HepG2 (cell line): Measurements from ENCODE around the gene FIBP. TPM values are rescaled to one million over a fixed set of nuclear protein-coding genes. Genes with fewer than 3 reads are reported as not detected.

ENCODE experiments used
- CCDC6 ChIP-seq: sonication (generic); formaldehyde crosslinking; IDR thresholded peaks from 2 replicates; pipeline ENCODE4 v1.8.1; 2022; ENCODE audit warnings: mild to moderate bottlenecking, missing genetic modification reagents, moderate library complexity
- DNMT1 ChIP-seq: sonication (generic); formaldehyde crosslinking; IDR thresholded peaks from 2 replicates; pipeline ENCODE4 v1.5.1; 2020; ENCODE audit warnings: mild to moderate bottlenecking, missing genetic modification reagents
- FOSL2 ChIP-seq: sonication (generic); formaldehyde crosslinking; IDR thresholded peaks from 2 replicates; pipeline ENCODE4 v1.4.0; 2020; ENCODE audit warnings: missing genetic modification reagents
- FOXJ3 ChIP-seq: sonication (generic); formaldehyde crosslinking; IDR thresholded peaks from 2 replicates; pipeline ENCODE4 v1.4.0; 2020; ENCODE audit warnings: missing genetic modification reagents, mild to moderate bottlenecking, borderline replicate concordance
- GABPA ChIP-seq, 2 experiments: IDR thresholded peaks; 2 replicates each; pipeline ENCODE4 v1.6.1; 2011 to 2016; ENCODE audit warnings: low read depth in 2 of 2, low read length in 1 of 2, missing biosample characterization in 1 of 2, missing genetic modification characterization in 1 of 2
- HOXA7 ChIP-seq: sonication (generic); formaldehyde crosslinking; IDR thresholded peaks from 2 replicates; pipeline ENCODE4 v1.8.1; 2022; ENCODE audit warnings: mild to moderate bottlenecking, missing genetic modification reagents, moderate library complexity
- IKZF4 ChIP-seq: sonication (generic); formaldehyde crosslinking; IDR thresholded peaks from 2 replicates; pipeline ENCODE4 v1.5.1; 2020; ENCODE audit warnings: borderline replicate concordance, mild to moderate bottlenecking, low read depth, missing genetic modification reagents; ENCODE audit errors: not compliant biosample characterization
- NR2F2 ChIP-seq: IDR thresholded peaks from 2 replicates; pipeline ENCODE4 v1.6.1; 2012; ENCODE audit warnings: low read depth, inconsistent platforms, borderline replicate concordance
- PAF1 ChIP-seq: IDR thresholded peaks from 2 replicates; pipeline ENCODE4 v1.6.1; 2016; ENCODE audit warnings: missing genetic modification reagents, missing compliant biosample characterization
- RFXAP ChIP-seq: sonication (generic); formaldehyde crosslinking; IDR thresholded peaks from 2 replicates; pipeline ENCODE4 v1.4.0; 2020; ENCODE audit warnings: missing genetic modification reagents, borderline replicate concordance
- SOX13 ChIP-seq, 3 experiments: fragments of 450-650 bp in 1 of 3; sonication (generic) in 1 of 3; formaldehyde crosslinking in 1 of 3; IDR thresholded peaks in 2 of 3; conservative IDR thresholded peaks in 1 of 3; 2 replicates each; pipeline versions ENCODE4 v1.5.0 to v1.6.1; 2016 to 2020; ENCODE audit warnings: antibody characterized with exemption in 1 of 3, mild to moderate bottlenecking in 1 of 3, missing compliant biosample characterization in 1 of 3, missing genetic modification reagents in 1 of 3, moderate library complexity in 1 of 3
- WIZ ChIP-seq: sonication (generic); formaldehyde crosslinking; IDR thresholded peaks from 2 replicates; pipeline ENCODE4 v1.5.1; 2020; ENCODE audit warnings: mild to moderate bottlenecking, missing genetic modification reagents
- ZFP1 ChIP-seq: IDR thresholded peaks from 2 replicates; pipeline ENCODE4 v1.6.1; 2016
- ZGPAT ChIP-seq: IDR thresholded peaks from 2 replicates; pipeline ENCODE4 v1.6.1; 2016; ENCODE audit warnings: mild to moderate bottlenecking
- ZNF138 ChIP-seq: sonication (generic); formaldehyde crosslinking; IDR thresholded peaks from 2 replicates; pipeline ENCODE4 v1.5.0; 2020; ENCODE audit warnings: mild to moderate bottlenecking, low read depth, missing genetic modification reagents
- ZNF318 ChIP-seq: sonication (generic); formaldehyde crosslinking; IDR thresholded peaks from 2 replicates; pipeline ENCODE4 v1.4.0; 2020; ENCODE audit warnings: mild to moderate bottlenecking, missing genetic modification reagents
- ZNF33B ChIP-seq: sonication (generic); formaldehyde crosslinking; IDR thresholded peaks from 2 replicates; pipeline ENCODE4 v1.5.1; 2020; ENCODE audit warnings: mild to moderate bottlenecking, missing genetic modification reagents
- ZSCAN29 ChIP-seq: sonication (generic); formaldehyde crosslinking; conservative IDR thresholded peaks from 2 replicates; pipeline ENCODE4 v1.4.0; 2020; ENCODE audit warnings: mild to moderate bottlenecking, missing genetic modification reagents
- polyA plus RNA-seq, 8 experiments: library from polyadenylated mRNA; depleted of rRNA in 3 of 8; stranded (reverse) in 7 of 8; unstranded in 1 of 8; fragments of >200 nt; fragmentation: Illumina TruSeq in 4 of 8; extraction: Trizol in 4 of 8; gene quantifications; 2 replicates each; pipeline versions ENCODE4 v1.2.1 to v1.2.3, GENCODE V29; 2011 to 2016; ENCODE audit warnings: low read depth in 4 of 8, missing spikeins in 1 of 8, mixed read lengths in 1 of 8; ENCODE audit not compliant: insufficient read depth in 1 of 8
- total RNA-seq, 5 experiments: library from RNA; depleted of rRNA; stranded (reverse); fragments of >200 nt; fragmentation: Illumina TruSeq; extraction: Trizol; gene quantifications; 2 replicates each; pipeline ENCODE4 v1.2.3, GENCODE V29; 2016; ENCODE audit warnings: low read depth in 1 of 5

FIBP gene
- total and polyA plus RNA-seq, 2 of the 13 experiments (the other 11 are each of a cell fraction or from before 2014, with no cell fraction given): 42.9 to 62.1 TPM

- TF ChIP-seq ZNF318 (CRISPR knock-in tag) (no peak), ZSCAN29 (CRISPR knock-in tag) (no peak), GABPA (IDR thresholded peaks at IDR 0.05; ENCODE audit: low read depth, low read length) (no peak), GABPA (CRISPR knock-in tag; IDR thresholded peaks at IDR 0.05; ENCODE audit: low read depth) (peak; percentile 82), IKZF4 (no peak), RFXAP (CRISPR knock-in tag) (no peak), ZNF33B (CRISPR knock-in tag) (no peak), ZFP1 (CRISPR knock-in tag) (no peak), HOXA7 (CRISPR knock-in tag) (no peak), ZNF138 (no peak), FOSL2 (CRISPR knock-in tag) (no peak), NR2F2 (no peak; the same call in 1 of the 2 replicates), CCDC6 (CRISPR knock-in tag) (no peak), PAF1 (no peak), FOXJ3 (no peak), ZGPAT (CRISPR knock-in tag) (peak; percentile 57; the same call in 1 of the 2 replicates), DNMT1 (CRISPR knock-in tag) (no peak), WIZ (CRISPR knock-in tag) (no peak), SOX13 (IDR thresholded peaks at IDR 0.05) (no peak), SOX13 (CRISPR knock-in tag; conservative IDR thresholded peaks at IDR 0.05 in 1 of 2, IDR thresholded peaks at IDR 0.05 in 1 of 2) (peak in 1 of 2 experiments; percentile 12; a peak in 1 of 4 replicates)
Observed at GRCh38 chr11:65856689-65857499, 31.4 kb downstream of the FIBP start (continued).
